ENCODE results near the gene RASSF4.

RASSF4 gene

DNA sequence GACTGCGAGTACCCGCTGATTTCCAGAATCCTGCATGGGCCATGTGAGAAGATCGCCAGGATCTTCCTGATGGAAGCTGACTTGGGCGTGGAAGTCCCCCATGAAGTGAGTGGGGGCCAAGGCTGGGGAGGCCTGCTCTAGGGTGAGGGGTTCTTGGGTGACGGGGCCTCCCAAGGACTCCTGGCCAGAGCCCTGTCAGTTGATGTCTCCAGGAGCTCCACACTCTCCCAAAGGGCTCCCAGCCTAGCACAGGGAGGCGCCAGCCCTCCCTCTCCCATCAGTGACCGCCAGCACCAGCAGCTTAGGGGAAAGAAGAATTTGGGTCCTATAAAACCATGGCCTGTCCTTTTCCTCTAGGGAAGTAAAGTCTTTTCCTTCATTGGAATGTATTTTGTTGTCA, 31.4 kb downstream of the RASSF4 start:
- no peak for DNase-seq

DNA sequence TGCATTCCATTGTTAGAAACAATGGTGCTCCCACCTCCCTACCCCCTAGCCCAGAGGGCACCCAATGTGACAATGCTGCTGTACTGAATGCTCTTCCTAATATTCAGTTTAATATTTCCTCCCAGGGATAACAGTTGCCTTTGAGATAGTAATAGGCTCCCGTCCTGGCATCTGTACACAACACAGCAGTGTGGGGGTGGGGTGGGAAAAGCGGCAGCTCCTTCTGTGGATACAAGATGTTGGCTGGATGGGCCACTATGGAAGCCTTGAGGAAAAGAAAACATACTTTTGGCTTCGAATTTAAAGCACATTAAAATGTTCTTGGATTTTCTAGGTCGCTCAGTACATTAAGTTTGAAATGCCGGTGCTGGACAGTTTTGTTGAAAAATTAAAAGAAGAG, 32.0 kb downstream of the RASSF4 start:
- DNase-seq, result no peak

DNA sequence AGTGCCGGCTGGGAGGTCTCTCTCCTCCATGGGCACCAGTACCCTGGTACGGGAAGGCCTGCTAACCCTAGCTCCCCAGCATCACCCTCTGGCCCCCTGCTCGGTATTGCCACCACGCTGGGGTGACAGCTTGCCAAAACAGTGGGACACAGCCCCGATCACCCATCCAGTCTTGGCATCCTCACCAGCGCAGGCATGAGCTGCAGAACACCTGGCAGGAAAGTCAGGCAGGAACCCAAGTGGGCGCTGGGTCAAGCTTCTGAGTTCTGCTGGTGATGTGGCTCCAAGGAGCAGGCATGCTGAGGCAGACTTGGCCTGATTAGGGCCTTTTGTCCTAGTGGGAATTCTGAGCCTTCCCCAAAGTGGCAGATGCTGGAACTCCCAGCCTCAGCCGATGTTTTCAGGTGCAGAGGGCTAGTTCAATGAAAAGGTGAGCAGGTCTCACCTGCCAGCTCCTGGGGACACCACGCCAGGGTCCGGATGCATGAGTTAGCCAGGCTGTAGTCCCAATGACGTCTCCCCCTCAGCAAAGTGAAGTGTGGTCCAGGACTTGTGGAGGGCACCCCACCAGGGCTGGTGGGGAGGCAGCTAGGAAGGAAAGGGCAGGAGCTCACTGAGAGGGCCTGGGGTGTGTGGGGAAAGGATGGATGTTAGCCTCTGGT, 32.6 kb downstream of the RASSF4 start:
- DNase-seq, result no peak

DNA sequence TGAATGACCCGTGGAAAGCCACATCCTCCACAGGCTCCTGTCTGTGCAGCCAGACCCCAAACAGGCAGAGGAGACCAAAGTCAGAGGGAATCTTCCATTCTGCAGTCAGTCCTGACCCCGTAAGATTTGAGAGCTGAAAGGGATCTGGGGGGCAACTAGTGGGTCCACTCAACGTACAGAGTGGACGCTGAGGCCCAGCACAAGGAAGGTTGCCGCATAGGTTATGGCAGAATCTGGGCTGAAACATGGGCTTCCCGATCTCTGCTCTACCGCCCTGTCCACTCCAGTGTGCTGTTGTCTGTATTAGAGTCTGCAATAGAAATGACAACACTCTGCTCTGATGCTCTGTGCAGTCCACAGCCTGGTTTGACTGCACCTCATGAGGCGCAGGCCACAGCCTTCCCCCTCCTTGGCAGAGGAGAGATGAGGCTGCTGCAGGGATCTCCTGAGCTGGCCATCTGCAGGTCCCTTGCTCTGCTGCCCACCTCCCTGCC, 33.2 kb downstream of the RASSF4 start:
- no peak for DNase-seq

DNA sequence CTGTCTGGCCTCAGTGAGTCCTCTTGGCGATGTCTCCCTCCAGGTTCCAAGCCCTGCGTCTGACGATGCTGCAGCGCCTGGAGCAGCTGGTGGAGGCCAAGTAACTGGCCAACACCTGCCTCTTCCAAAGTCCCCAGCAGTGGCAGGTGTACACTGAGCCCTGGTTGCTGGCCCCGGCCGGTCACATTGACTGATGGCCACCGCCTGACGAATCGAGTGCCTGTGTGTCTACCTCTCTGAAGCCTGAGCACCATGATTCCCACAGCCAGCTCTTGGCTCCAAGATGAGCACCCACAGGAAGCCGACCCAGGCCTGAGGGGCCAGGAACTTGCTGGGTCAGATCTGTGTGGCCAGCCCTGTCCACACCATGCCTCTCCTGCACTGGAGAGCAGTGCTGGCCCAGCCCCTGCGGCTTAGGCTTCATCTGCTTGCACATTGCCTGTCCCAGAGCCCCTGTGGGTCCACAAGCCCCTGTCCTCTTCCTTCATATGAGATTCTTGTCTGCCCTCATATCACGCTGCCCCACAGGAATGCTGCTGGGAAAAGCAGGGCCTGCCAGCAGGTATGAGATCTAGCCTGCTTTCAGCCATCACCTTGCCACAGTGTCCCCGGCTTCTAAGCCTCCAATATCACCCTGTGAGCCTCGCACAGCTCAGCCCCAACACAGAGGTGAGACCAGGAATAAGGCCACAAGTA, 33.8 kb downstream of the RASSF4 start:
- no peak for DNase-seq

DNA sequence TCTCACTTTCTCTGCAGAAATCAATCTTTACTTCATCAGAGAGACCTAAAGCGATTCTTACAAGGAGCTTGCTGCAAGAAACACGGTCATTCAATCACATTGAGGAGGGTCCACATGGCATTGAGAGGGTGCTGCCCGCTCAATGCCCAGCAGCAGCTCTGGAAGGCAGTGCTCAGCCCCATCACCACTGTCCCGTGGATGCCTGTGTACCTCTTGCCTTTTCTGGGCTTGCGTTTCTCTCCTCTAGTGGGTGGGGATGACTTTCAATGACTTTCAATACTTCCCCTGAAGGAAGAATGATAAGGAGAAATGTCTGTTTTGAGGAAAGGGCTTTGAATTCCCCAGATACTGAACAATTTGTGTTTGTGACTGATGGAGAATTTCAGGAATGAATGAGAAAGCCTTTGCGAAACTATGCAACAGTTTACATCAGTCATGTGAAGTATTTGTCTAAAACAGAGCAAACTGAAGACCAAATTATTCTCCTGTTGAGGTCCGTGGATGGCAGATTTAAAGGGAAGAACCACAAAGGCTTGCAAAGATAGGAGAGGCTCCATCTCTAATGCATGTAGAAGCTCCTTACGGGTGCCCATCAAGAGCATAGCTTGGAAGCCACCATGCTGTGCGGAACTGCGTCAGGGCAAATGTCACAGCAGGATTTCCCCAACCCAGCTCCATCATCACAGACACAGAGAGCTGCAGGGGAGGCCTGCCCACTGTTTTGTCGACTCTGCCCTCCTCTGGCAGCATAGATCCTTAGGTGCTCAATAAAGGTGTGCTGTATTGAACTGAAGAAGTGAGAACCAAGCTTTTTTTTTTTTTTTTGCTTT, 34.5 kb downstream of the RASSF4 start:
- no peak for DNase-seq

DNA sequence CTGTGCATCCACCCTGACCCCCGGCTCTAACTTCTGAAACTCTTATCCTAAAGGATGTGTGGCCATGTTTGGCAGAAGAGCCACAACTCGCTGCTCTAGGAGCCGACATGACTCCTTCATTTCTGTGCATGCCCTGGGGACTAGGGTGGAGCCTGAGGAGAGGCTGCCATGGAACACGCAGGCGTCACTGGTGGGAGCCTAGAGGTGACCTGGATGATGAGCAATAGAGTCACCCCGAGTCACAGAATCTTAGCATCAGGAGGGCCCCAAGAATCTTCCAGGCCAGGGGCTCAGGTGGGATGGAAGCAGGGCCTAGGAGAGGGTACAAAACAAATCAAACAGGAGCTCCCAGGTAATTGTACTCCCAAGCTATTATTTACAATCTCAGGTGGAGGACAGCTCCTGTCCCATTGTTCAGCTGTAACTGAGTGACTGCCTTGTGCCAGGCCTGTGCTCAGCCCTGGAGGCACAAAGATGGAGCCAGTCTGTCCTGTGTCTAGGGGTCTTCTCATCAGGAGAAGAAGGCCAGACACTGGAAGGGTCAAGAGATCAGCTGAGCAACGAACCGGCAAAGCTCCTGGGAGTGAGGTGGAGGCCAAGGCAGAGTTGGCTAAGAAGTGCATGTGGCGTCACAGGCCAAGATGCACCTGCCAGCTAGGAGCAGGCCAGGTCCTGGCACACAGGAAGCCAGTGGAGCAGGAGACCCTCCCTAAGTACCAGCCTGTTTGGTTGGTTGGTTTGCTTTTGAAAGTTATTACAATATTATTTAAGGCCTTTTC, 35.3 kb downstream of the RASSF4 start:
- no peak for DNase-seq

DNA sequence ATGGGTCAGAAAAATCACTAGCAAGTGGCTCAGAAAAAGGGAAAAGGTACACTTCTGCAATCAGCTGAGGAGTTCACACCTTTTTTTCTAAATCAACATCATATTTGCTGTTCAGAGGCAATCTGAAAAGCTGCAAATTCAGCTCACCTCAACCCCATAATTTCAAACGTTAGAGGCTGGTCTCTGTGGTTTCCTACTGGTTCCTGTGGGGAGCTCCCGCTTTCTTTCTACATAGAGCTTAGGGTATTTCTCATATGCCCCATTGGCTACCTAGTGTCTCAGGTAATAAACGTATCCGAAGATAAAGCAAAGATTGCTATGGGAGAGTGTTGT, 35.9 kb downstream of the RASSF4 start:
- DNase-seq, result no peak

DNA sequence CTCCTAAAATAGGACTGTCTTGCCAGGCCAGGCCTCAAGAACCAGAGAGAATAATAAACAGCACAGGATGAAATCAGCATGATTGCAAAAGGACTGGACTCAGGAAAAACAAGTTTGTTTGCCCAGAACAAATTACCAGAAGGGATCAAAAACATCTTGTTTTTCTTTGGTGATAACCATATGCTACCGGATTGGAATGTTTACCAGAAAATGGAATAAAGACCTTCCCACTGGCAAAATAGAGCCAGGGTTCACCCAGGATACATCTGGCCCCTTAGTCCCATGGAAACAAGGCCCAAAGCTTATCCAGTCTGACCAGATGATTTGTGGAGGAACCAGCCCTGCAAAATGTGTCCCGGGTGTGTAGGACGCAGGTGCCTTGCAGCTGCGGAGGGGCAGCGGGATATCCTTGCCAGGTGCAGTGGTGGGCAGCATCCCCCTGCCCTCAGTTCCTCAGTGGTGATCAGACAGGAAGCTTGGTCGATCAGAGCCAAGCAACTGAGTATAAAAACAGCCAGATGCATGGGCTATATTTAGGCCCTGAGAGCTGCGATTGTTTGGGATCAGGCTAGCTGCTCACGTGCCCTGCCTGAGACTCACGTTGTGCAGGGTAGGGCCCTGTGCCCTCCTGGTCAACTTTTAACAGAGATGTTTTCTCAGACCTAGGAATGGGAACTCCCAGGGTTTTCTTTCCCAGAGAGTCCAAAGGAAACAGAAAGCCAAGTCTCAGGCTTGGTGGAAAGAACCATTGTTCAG, 36.5 kb downstream of the RASSF4 start:
- DNase-seq, result no peak

DNA sequence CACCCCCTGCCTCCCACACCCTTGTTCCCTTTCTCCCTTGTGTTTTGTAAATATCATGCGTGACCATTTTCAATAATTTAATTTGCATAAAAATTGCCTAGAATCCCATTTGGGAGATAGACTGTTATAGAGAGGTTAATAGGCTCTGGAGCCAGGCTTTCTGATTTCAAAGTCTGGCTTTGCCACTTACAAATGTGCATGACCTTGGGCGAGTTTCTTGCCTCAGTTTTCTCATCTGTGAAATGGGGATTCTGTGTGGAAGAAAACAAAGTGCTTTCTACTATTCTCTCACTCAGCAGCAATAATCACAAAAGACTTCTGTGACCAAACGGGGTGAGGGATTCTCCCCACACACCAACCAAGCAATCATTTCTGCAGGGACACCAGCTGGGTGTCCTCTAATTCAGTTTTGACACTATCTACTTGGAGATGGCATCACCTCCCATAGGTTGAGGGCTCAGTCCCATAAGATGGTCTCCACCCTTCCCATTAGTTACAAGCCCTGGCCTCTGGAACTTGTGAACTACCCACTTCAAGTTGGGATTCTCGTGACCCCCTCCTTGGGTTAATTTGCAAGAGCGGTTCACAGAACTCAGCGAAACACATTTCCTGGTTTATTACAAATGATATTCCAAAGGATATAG, 37.6 kb downstream of the RASSF4 start:
- DNase-seq, result no peak

DNA sequence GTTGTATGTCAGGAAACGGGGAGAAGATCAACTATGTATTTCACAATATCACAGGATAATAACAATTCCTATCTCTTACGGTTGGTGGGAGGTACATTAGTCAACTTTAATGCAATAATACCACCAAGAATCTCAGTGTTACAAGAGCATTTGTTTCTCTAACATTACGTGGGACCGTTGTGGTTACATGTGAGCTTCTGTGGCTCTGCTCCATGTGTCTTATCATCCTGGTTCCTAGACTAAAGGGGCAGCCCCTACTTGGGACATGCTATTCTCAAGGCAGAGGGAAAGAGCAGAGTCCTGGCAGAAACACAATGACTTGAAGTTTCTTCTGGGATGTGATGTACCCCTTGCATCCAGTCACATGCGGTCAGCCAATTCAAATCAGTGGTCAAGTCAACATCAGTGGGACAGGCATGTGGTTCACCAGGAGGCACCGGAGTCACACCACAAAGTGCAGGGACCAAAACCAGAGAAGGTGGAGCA, 38.6 kb downstream of the RASSF4 start:
- DNase-seq, result no peak

DNA sequence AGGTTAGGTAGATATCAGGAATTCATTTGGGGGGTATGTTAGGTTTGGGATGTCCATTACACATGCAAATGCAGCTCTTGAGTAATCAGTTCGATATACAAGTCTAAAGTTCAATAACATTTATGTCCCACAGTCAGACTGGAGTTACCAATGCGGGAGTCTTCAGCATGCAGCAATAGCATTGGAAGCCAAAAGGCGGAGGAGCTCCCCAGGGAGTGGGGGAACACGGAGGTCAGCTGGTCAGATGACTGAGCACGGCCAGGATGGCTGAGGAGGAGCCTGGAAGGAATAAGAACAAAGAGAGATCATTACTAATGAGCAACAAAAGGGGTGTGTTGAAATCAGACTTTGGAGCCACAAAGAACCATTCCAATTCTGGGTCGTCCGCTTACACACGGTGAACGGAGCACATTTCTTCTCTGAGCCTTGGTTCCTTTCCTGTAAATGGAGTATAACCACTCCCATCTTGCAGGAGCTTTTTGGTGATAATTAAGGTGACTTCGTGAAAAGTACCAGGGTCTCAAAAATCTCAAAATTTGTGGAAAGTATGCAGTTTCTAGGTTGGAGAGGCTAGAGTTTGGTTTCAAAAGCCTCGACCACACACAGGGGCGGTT, 40.6 kb downstream of the RASSF4 start:
- DNase-seq, result no peak

DNA sequence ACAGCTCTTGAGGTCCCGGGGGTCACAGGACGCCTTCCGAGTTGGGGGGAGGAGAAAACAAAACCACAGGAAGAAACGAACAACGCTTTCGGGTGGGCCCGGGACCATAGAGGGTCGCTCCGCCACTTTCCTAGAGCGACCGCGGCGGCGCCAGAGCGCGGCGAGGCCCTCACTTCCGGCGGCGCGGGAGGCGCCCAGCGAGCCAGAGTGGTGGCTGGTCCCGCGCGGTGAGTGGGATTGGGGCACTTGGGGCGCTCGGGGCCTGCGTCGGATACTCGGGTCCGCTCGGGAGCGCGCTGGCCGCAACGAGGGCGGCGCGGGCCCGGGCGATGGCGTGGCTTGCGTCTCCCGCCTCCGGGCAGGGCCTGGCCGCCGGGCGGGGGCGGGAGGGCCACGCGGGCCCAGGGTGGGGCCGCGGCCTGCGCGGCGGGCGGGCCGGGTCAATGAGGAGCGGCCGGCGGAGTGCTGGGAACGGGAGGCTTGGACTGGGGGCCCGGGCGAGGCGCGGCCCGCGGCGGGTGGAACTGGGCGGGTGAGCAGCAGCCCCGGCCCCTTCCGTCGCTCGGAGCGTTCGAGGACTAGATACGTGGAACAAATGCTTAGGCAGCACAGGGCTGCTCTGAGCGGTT, 41.3 kb downstream of the RASSF4 start, which contains the start of gene ZNF22:
Gene ZNF22, plus strand, starts transcription at position 172 of the 629 bp plus-strand sequence. CDS start 2,446 bp downstream, outside the sequence.
- peak; percentile 9 for DNase-seq

DNA sequence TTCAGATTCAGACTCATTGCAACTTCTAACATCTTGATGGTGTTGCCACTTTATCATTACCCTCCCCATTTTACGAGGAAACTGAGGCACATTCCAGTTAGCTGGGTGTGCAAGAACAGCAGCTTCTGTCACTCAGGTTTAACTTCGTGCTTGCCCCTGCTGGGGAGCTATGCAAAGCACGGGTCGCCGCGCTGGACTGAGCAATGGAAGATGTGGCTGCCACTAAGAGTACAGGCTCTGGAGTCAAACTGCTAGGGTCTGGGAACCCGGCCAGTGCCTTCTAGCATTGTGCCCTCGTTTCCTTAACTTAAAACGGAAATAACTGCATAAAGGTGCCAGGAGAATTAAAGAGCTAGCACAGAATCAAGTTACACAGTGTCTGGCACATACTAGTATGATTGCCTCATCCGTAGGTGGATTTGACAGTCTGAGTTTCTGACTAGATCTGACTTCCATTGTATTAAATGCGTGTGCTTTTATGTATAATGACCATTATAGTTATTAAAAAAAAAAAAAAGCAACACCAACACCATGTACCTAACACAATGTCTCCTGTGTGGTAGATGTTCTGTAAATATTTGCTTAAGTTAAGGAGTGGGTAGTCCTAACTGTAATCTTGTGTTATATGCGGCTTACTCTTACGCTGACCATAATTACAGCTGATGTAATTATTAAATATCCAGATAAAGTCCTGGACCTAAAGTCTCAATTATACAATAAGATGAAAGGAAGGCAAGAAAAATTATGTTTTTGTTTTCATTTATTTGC, 42.0 kb downstream of the RASSF4 start:
- DNase-seq, result peak; percentile 3

DNA sequence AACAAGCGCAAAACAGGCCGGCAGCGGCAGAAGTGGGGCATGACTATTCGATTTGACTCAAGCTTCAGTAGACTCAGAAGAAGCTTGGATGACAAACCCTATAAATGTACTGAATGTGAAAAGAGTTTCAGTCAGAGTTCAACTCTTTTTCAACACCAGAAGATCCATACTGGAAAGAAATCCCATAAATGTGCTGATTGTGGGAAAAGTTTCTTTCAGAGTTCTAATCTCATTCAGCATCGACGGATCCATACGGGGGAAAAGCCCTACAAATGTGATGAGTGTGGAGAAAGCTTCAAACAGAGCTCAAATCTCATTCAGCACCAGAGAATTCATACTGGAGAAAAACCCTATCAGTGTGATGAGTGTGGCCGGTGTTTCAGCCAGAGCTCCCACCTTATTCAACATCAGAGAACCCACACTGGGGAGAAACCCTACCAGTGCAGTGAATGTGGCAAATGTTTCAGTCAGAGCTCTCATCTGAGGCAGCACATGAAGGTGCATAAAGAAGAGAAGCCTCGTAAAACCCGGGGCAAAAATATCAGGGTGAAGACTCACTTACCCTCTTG, 43.9 kb downstream of the RASSF4 start:
- no peak for DNase-seq

DNA sequence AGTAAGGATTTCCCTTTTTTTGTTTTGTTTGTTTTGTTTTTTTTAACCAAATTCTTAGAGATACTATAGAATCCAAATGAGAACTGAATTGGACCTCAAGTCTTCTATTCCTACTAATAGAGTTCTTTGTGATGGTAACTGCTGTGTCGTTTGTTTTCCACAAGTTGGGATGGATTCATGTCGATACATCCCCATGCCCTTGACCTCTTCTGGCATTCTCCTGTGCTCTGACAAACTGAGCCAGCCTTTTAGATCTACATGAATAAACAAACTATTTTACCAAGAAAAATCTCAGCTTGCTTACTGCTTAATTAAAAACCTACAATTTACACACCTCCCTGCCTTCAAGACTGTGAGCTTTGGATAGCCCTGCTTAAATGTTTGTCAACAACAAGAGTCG, 45.1 kb downstream of the RASSF4 start:
- DNase-seq, result no peak

DNA sequence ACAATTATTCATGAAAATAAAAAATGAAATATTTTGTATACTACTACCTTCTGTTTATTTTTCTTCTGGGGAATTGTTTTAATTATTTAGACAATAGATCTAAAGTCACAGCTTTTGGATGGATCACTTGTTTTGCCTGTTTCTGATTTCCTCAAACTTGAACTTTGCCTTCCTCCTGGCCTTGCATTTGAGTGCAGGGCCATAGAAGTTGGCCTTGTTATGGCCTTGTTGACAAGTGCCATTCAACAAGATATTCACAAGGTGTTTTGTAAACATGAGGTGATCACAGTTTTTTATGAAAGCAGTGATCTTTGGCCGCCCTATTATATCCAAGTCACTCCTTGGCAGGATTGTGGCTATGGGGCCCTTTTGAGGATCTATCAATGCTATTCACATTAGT, 45.7 kb downstream of the RASSF4 start:
- no peak for DNase-seq

DNA sequence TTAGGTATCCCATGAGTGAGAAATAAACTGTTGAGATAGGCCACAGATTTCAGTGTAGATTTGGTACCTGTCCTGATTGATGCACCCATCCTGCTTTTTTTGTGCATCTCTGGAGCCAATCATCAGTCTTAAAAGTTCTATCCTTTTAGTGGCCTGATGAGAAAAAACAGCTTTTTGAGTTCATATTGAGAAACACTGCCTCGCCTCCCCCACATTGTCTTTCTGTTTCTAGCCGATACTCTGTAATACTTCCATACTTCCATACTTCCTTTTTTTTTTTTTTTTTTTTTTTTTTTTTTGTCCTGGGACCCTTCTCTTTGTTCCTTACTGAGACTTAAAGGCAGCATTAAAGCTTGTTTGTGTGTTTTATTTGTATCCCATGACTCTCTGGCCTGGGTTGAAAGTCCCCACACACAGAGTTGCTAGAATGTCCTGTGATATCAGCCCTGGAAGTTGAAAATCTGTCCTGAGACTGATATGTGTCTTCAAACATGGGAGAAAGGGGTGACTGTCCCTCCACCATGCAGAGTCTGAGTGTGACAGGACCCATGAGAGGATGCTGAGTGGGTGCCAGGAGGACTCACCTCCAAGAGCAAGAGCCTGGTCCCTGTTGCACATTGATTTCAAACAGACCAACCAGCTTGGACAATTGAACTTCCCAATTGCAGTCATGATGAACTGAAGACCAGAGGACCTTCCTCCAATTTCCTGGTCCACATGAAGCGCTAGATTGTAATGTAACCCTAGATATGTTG, 46.9 kb downstream of the RASSF4 start:
- no peak for DNase-seq

Measured in NCI-H748 treated with DMSO at 0.1 percent for 48 hours (cell line).